GM21737 (cell line): ENCODE data around the gene PRKCD.
"Not testable (repeated sequence)": the region's sequence is repeated elsewhere in the genome, so short reads cannot be mapped to it uniquely, and the experiment has no call there.

Experiments
- ATAC-seq: cut with Tn5 transposase; IDR thresholded peaks from one replicate; pipeline ENCODE4 v1.9.1; 2021; ENCODE audit warnings: mild to moderate bottlenecking, moderate library complexity; ENCODE audit not compliant: unreplicated experiment

Gene PRKCD

GRCh38 chr3:53139906-53140846, 20.8 kb upstream of the PRKCD start:
- ATAC-seq, result no peak

- ATAC-seq, result no peak
These were observed 19.9 kb upstream of the PRKCD start for GRCh38 chr3:53140847-53141845.

DNA sequence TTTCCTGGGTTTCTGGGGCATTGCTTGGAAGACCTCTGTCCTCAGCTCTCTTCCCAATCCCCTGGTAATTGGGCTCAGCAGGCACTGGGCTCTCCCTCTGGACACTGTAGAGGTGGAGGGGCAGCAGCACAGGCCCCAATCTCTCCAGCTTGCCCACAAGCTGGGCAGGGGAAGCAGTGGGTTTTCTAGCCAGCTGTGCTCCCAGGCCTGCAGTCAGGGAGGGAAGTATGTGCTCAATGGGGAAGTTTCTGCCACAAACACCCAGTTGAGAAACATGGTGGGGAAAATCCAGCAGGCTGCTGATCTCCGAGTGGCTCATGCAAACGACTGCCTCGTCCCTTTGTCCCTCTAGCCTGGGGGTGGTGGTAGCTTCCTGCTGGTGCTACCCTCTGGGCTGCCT, 18.0 kb upstream of the PRKCD start:
- no peak for ATAC-seq

DNA sequence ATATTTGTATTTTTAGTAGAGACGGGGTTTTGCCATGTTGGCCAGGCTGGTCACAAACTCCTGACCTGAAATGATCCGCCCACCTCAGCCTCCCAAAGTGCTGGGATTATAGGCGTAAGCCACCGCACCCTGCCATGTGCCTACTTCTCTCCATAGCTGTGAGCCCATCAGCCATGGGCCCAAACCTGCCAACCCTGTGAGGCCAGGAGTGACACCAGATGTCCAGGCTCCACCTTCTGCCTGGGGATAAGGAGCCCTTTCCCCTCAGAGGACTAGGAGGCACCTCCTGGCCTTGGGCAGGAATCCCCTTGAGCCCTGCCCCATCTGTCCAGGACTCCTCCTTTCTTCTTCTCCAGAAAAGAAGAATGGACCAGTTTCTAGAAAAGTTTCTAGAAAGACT, 16.6 kb upstream of the PRKCD start:
- no peak for ATAC-seq

DNA sequence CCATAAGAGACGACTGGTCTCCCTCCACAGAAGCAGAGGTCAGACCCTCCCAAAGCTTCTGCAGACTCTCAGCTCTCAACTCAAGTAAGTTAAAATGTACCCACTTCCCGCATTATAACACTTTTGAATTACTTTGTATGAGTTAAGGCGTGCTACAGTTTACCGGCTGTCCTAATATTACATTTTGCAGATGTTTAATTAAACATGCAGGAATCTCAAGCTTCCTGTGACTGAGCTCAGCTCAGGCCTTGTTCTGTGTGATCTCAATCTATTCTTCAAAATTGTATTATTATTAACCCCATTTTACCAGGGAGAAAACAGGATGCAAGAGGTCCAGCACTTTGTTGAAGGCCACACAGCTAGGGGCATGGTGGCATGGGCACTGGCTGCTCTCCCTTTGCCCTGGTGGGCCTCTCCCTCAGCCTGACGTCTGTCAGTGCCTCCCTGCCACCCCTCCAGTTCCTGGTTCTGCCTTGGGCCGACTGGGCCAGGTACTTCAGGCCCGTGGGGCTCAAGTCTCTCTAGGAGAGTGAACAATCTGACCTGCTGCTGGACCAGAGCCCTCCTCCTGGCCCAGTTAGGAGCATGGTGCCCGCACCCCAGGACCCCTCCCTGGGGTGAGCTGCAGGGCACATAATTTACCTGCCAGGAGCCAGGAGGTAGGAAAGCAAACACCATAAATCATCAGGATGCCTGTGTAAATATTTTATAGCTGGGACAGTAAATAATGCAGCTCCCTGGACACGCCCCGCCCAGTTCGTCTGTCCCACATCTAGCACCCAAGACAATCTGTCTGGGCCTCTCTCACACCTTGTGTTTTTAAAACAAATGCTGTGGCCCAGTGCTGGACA, 15.9 kb upstream of the PRKCD start:
- no peak for ATAC-seq

DNA sequence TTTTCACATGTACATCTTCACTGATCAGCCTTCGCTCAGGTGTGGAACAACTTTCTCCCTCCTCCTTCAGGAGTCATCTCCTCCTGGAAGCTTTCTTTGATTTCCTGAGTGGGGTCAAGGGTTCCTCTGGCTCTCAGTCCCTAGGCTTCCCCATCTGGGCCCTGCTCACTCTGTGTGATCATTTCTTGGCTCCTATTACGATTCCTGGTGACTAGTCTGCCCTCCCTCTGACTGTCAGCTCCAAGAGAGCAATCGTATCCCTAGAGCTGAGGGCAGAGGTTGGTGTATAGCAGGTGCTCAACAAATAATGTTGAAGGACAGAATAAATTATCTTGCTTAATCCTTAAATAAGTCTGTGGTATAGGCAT, 15.3 kb upstream of the PRKCD start:
- no peak for ATAC-seq

DNA sequence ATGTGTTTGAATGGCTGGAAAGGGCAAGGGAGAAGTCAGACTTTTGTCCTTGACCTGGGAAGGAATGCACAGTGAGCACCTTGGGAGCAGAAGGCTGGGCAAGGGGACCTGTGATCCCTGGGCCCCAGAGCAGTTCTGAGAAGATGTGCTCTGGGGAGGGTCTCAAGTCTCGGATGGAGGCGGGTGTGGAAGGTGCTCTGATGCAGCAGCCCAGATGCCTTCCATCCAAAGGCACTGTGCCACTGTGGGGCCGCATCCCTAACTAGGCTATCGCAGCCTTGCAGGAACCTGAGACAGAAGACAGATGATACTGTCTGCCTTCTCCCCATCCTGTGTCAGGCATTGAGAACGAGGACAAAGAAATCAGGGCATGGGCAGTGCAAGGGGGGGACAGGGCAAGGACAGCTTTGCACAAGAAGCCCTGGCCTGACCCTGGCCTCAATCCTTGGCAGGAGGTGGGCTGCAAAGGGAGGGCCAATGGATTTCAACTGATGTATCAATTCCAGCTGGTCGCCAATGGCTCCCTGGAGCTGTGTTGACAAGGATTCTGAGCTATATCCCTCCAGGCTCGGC, 14.6 kb upstream of the PRKCD start:
- no peak for ATAC-seq

- ATAC-seq, result no peak
These were observed 13.7 kb upstream of the PRKCD start for GRCh38 chr3:53147151-53147902.

GRCh38 chr3:53147903-53148400, 13.1 kb upstream of the PRKCD start:
- ATAC-seq, result no peak

GRCh38 chr3:53149006-53149690, 11.9 kb upstream of the PRKCD start:
- ATAC-seq, result no peak

- ATAC-seq, result no peak
These were observed 11.3 kb upstream of the PRKCD start for GRCh38 chr3:53149699-53150098.

DNA sequence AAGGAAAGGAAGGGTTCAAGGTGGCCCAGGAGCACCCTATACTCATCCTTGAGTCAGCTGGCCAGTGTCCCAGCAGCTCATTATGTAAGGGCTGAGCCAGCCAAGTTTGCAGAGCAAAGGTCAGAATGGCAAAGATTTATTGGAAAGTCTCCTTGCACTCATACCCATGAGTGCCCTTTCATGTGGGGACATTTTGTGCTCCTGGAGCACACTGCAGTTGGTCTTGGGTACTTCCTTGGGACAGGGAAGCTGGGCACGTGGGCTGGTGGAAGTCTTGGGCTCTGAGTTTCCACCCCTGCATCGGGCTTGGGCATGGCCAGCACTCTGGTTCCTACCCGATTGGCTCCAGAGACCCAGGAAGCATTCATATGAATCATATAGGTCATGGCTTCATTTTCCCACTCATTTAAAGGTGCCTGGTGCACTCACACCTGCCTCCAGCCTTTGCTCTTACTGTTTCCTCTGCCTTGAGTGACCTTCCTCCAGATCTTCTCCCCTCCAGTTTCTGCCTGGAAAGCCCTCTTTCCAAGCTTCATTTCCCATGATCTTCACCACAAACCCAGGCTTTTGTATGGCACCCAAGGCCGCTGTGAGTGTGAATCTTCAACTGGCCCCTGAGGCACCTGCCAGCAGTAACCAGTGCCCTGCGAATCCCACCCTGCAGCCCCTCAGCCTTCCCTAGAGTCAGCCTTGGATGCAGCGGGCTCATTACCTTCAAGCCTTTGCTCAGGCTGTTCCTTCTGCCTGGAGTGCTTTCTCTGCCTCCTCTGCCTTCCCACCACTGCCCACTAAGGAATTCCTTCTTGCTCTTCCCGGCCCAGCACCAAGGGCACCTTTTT, 10.5 kb upstream of the PRKCD start:
- ATAC-seq, result no peak

GRCh38 chr3:53151086-53151438, 9.9 kb upstream of the PRKCD start:
- not testable (repeated sequence) for ATAC-seq

DNA sequence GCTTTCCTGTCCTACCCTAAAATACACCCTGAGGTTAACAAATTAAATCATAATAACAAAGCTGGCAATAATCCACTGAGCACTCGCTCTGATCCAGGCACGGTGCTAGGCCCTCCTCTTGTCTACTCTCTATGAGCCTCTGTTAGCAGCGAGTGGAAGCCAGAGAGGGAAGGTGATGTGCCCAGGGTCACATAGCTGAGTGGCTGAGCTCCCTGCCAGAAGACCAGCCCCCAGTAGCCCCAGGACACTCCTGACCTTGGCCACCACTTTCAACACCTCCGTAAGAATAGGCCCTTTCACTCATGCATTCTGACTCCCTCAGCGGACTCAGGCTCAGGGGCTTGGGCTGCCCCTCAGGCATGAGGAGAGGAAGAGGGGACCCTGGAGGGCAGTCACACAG, 9.5 kb upstream of the PRKCD start:
- ATAC-seq, result no peak

GRCh38 chr3:53151870-53152660, 8.9 kb upstream of the PRKCD start:
- ATAC-seq, result no peak

DNA sequence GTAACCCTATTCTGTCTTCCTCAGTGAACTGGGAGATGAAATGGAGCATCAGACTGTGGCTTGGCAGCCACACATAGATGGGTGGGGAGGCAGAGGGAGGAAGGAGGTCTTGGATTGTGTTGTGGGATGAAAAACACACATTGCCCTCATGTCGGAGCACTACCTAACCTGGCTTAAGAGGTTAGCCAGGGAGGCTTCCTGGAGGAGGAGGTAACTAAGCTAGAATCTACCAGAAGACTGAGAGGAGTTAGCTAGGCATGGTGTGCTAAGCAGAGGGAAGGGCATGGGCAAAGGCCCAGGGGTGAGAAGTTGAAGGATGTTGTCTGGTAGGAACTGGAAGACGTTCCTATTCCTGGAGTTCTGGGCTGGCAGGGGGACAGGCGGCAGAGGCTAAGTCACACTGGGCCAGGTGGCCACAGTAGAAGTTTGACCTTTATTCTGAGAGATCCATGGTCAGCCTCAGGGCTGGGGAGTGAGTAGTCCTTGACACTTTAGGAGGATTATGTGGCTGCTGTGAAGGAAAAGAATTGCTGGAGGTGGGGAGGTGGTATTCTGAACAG, 7.7 kb upstream of the PRKCD start:
- ATAC-seq, result no peak

- ATAC-seq, result no peak
These were observed 7.0 kb upstream of the PRKCD start for GRCh38 chr3:53153980-53154379.
